ENCODE measurements around the gene CUL7.
"Not testable (repeated sequence)": the region's sequence is repeated elsewhere in the genome, so short reads cannot be mapped to it uniquely, and the experiment has no call there.

Gene CUL7

DNA sequence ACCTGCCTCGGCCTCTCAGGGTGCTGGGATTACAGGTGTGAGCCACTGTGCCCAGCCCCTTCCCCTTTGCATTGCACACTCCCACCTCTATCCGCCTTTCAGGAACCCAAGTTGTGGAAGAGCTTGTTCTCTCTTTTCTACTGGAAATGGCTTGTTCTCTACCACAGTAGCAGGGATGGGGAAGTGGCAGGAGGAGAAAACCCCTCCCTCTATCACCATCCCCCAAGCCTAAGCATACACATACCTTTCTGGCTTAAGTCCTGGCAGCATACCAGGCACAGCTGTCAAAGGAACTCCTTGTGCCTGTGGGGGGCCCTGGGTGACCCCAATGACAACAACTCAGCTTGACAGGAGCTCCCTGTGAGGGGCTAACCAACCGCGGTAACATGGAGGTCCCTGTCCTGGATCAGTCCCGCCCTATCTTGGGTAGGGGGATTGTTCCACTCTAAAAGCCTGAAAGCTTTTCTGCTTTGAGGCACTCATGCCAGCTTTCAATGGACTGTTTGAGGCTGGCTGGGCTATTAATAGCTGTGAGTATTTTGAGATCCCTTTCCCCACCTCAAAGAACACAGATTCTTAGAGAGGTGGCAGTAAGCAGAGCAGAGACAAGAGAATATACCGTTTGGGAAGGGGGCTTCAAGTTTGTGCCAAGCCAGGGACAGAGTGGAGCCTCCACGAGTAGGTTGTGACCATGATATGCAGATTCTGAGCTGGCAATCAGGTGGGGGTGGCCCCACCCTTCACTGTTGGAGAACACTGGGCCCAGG is 37.3 kb downstream of the CUL7 start:
- no peak for DNase-seq

DNA sequence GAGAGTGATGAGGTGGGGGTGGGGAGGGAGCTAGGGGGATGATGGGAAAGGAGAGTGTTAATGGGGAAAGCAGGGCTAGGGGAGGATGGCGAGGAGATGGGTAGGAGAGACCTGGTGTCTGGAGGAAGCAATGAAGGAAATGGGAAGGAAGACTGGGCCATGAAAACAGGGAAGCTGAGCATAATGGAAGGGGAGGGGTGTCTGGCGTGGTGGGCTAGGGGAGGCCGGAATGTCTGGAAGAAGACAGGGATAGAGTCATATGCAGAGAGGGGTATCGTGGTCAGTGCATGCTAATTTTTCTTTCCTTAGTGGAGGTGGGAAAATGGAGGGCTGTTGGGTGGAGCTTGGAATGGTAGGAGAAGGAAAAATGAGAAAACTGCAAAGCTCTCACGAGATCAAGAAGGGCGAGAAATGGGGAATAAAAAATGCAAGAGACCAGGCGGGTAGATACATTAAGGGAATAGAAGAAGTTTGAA is 39.2 kb downstream of the CUL7 start:
- DNase-seq = no peak

- peak; percentile 83 to 100 (median 99) for DNase-seq
These were observed 39.7 kb downstream of the CUL7 start, which contains the start of the genes KLHDC3 and MEA1 for GRCh38 chr6:43013843-43014433. KLHDC3 (plus strand) TSS chr6:43014249; CDS start chr6:43017193, 2,944 bp downstream. MEA1 (minus strand) TSS chr6:43013946; CDS start chr6:43013813, 133 bp downstream.

DNA sequence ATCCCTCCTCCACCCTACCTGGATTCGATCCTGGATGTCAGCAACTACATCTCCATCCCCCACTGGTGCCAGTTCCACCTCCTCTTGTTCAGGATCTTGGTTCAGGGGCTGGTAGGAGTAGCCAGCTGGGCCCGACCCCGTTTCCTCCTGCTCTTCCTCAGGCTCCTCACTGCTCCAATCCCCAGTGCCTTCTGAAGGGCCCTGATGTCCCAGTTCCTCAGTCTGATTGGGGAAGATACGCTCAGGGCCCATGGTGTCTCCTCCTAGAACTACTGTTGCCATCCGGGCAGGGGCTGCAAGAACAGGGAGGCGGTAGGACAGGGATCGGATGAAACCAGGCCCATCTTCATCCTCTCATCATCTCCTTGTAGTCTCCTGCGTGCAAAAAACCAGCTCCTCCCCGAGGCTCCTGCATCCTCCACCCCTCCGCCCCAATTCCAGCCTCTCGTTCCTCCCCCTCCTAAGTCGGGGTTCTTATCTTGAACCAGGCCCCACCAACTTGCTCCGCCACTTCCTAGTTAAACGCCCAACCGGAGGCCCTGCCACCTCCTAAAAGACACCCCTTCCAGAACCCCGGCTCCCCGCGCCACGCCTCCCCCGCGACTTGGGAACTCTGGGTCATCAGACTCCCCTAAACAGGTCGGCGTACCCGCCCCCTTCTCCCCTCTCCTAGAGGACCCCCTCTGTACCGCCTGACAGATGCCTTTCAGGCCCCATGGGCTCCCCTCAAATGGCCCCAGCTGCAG is 40.4 kb downstream of the CUL7 start:
- DNase-seq = peak in 12 of 58 donors; percentile 15 to 84 (median 66)

DNA sequence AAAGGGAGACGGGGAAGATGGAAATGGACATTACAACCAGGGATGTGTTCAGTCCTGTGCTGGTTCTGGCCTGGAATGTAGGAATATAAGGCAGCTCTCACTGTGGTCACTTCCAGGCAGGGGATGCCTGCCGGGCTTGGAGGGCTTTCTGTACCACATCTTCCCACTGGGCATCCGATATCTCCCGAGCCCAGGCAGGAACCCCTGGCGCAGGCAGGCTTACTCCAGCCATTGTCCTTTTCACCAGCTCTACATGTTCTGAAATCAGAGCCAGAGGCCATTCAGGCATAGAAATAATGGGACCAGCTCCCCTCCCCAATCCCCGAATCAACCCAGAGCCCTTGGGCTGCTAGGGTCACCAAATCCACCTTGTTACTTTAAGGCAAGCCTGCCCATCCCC is 41.3 kb downstream of the CUL7 start:
- no peak for DNase-seq

GRCh38 chr6:43011207-43011606 is 42.4 kb downstream of the CUL7 start:
- no peak for DNase-seq

GRCh38 chr6:43009124-43009523 is 44.5 kb downstream of the CUL7 start:
- DNase-seq = peak in 12 of 58 donors; percentile 2 to 58 (median 8)

- no peak for DNase-seq
These were observed 46.5 kb downstream of the CUL7 start for GRCh38 chr6:43007126-43007525.

DNA sequence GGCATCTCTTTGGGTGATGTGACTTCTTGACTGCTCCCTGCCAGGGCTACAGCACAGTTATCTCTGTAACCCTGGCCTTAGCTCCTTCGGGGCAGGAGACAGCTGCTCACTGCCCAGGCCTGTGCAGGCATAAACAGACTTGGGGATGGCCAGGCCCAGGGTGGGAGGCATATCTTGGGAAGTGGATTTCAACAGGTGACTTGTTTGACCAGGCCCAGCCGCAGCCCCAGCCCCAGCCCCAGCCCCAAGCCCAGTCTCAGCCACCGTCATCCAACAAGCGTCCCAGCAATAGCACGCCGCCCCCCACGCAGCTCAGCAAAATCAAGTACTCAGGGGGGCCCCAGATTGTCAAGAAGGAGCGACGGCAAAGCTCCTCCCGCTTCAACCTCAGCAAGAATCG is 47.4 kb downstream of the CUL7 start:
- DNase-seq = no peak

DNA sequence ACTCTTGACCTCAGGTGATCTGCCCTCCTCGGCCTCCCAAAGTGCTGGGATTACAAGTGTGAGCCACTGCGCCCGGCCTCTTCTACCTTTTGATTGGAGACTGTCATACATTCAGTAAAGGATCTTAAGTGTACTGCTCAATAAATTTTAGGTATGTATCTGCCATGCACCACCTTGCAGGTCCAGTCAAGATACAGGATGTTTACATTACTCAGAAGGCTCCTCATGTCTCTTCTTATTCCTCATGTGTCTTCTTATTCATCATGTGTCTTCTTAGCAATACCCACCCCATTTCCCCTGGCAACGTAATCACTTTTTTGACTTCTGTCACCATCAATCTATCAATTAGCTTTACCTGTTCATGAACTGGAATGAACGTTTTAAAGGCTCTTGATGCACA is 47.8 kb downstream of the CUL7 start:
- DNase-seq = no peak

DNA sequence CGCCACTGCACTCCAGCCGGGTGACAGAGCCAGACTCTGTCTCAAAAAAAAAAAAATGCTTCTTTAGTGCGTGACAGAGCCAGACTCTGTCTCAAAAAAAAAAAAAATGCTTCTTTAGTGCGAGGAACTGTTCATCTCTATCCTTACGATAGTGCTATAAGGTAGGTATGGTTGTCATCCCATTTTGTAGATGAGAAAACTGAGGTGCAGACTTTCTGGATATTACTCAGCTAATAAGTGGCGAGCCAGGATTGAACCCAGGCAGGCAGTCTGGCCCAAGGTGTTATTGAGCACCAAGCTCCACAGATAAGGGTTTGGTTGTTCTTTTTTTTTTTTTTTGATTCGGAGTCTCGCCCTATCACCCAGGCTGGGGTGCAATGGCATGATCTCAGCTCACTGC is 51.8 kb downstream of the CUL7 start:
- no peak for DNase-seq

GRCh38 chr6:42998205-42998604 is 55.4 kb downstream of the CUL7 start:
- not testable (repeated sequence) for DNase-seq

GRCh38 chr6:42996513-42996912 is 57.1 kb downstream of the CUL7 start:
- DNase-seq = no peak

- no peak for DNase-seq
These were observed 60.2 kb downstream of the CUL7 start for GRCh38 chr6:42993445-42993844.

- no peak for DNase-seq
These were observed 63.7 kb downstream of the CUL7 start for GRCh38 chr6:42989923-42990322.

GRCh38 chr6:42988486-42989020 is 65.1 kb downstream of the CUL7 start:
- DNase-seq = no peak

All from anterior cingulate cortex (tissue), 58 donors.